HepG2 (cell line): ENCODE results near the gene MAPRE3. TPM values are rescaled to one million over a fixed set of nuclear protein-coding genes. Genes with fewer than 3 reads are reported as not detected.

Experiments used
- CENPX ChIP-seq: sonication (generic); formaldehyde crosslinking; IDR thresholded peaks from 2 replicates; pipeline ENCODE4 v1.9.0; 2021; ENCODE audit warnings: mild to moderate bottlenecking, missing genetic modification reagents, moderate library complexity
- FOXO1 ChIP-seq: sonication (generic); formaldehyde crosslinking; IDR thresholded peaks from 2 replicates; pipeline ENCODE4 v1.4.0; 2020; ENCODE audit warnings: missing genetic modification reagents
- HINFP ChIP-seq: sonication (generic); formaldehyde crosslinking; IDR thresholded peaks from 2 replicates; pipeline ENCODE4 v1.4.0; 2020; ENCODE audit warnings: low read depth, mild to moderate bottlenecking, missing genetic modification reagents
- KLF6 ChIP-seq: IDR thresholded peaks from 2 replicates; pipeline ENCODE4 v1.8.0; 2016; ENCODE audit warnings: missing biosample characterization, missing genetic modification reagents
- MTF1 ChIP-seq: sonication (generic); formaldehyde crosslinking; IDR thresholded peaks from 2 replicates; pipeline ENCODE4 v1.5.0; 2020; ENCODE audit warnings: missing genetic modification reagents
- NFIB ChIP-seq: sonication (generic); formaldehyde crosslinking; IDR thresholded peaks from 2 replicates; pipeline ENCODE4 v1.9.0; 2021; ENCODE audit warnings: missing genetic modification reagents, mild to moderate bottlenecking, borderline replicate concordance
- PHB2 ChIP-seq: fragments of 450-650 bp; IDR thresholded peaks from 2 replicates; pipeline ENCODE4 v1.6.1; 2018; ENCODE audit not compliant: partially characterized antibody
- RBAK ChIP-seq: sonication (generic); formaldehyde crosslinking; IDR thresholded peaks from 2 replicates; pipeline ENCODE4 v1.5.1; 2020; ENCODE audit warnings: mild to moderate bottlenecking, missing genetic modification reagents
- RFXAP ChIP-seq: sonication (generic); formaldehyde crosslinking; IDR thresholded peaks from 2 replicates; pipeline ENCODE4 v1.4.0; 2020; ENCODE audit warnings: missing genetic modification reagents, borderline replicate concordance
- RXRB ChIP-seq: IDR thresholded peaks from 2 replicates; pipeline ENCODE4 v1.6.1; 2016; ENCODE audit warnings: borderline replicate concordance, missing genetic modification reagents, missing compliant biosample characterization
- SIX1 ChIP-seq: sonication (generic); formaldehyde crosslinking; IDR thresholded peaks from 2 replicates; pipeline ENCODE4 v1.4.0; 2020; ENCODE audit warnings: missing genetic modification reagents, borderline replicate concordance
- SMC3 ChIP-seq: IDR thresholded peaks from 2 replicates; pipeline ENCODE4 v1.6.1; 2011; ENCODE audit warnings: low read length, improper control_type of control experiment
- SPEN ChIP-seq: sonication (generic); formaldehyde crosslinking; IDR thresholded peaks from 2 replicates; pipeline ENCODE4 v1.5.1; 2020; ENCODE audit warnings: low read depth, mild to moderate bottlenecking, missing genetic modification reagents
- THAP11 ChIP-seq: IDR thresholded peaks from 2 replicates; pipeline ENCODE4 v1.6.1; 2016; ENCODE audit warnings: missing biosample characterization, missing genetic modification reagents
- TRIM24 ChIP-seq: sonication (generic); formaldehyde crosslinking; IDR thresholded peaks from 2 replicates; pipeline ENCODE4 v1.8.0; 2022; ENCODE audit warnings: mild to moderate bottlenecking, missing genetic modification reagents
- ZFAT ChIP-seq: sonication (generic); formaldehyde crosslinking; conservative IDR thresholded peaks from 2 replicates; pipeline ENCODE4 v1.8.1; 2023; ENCODE audit warnings: missing genetic modification reagents, inconsistent platforms
- ZFP62 ChIP-seq: sonication (generic); formaldehyde crosslinking; IDR thresholded peaks from 2 replicates; pipeline ENCODE4 v1.4.0; 2020; ENCODE audit warnings: missing genetic modification reagents
- ZNF468 ChIP-seq: sonication (generic); formaldehyde crosslinking; IDR thresholded peaks from 2 replicates; pipeline ENCODE4 v1.8.0; 2022; ENCODE audit warnings: mild to moderate bottlenecking, moderate library complexity, missing genetic modification reagents
- ZNF556 ChIP-seq: sonication (generic); formaldehyde crosslinking; IDR thresholded peaks from 2 replicates; pipeline ENCODE4 v1.4.0; 2020; ENCODE audit warnings: mild to moderate bottlenecking, missing genetic modification reagents, borderline replicate concordance
- ZNF564 ChIP-seq: sonication (generic); formaldehyde crosslinking; IDR thresholded peaks from 2 replicates; pipeline ENCODE4 v1.8.1; 2023; ENCODE audit warnings: mild to moderate bottlenecking, missing genetic modification reagents
- ZSCAN21 ChIP-seq: sonication (generic); formaldehyde crosslinking; IDR thresholded peaks from 2 replicates; pipeline ENCODE4 v1.8.0; 2022; ENCODE audit warnings: mild to moderate bottlenecking, missing genetic modification reagents, moderate library complexity, borderline replicate concordance
- ZZZ3 ChIP-seq: sonication (generic); formaldehyde crosslinking; IDR thresholded peaks from 2 replicates; pipeline ENCODE4 v1.4.0; 2020; ENCODE audit warnings: missing genetic modification reagents, mild to moderate bottlenecking, borderline replicate concordance
- polyA plus RNA-seq, 8 experiments: library from polyadenylated mRNA; depleted of rRNA in 3 of 8; stranded (reverse) in 7 of 8; unstranded in 1 of 8; fragments of >200 nt; fragmentation: Illumina TruSeq in 4 of 8; extraction: Trizol in 4 of 8; gene quantifications; 2 replicates each; pipeline versions ENCODE4 v1.2.1 to v1.2.3, GENCODE V29; 2011 to 2016; ENCODE audit warnings: low read depth in 4 of 8, missing spikeins in 1 of 8, mixed read lengths in 1 of 8; ENCODE audit not compliant: insufficient read depth in 1 of 8
- total RNA-seq, 5 experiments: library from RNA; depleted of rRNA; stranded (reverse); fragments of >200 nt; fragmentation: Illumina TruSeq; extraction: Trizol; gene quantifications; 2 replicates each; pipeline ENCODE4 v1.2.3, GENCODE V29; 2016; ENCODE audit warnings: low read depth in 1 of 5
- TF ChIP-seq, protein P1 (sequence below): sonication (generic); formaldehyde crosslinking; IDR thresholded peaks from 2 replicates; pipeline ENCODE4 v1.5.0; 2020; ENCODE audit warnings: mild to moderate bottlenecking, missing genetic modification reagents
- TF ChIP-seq, protein P2 (sequence below): sonication (generic); formaldehyde crosslinking; IDR thresholded peaks from 2 replicates; pipeline ENCODE4 v1.8.0; 2022; ENCODE audit warnings: missing genetic modification reagents, mild to moderate bottlenecking, borderline replicate concordance

Gene MAPRE3
- total and polyA plus RNA-seq, 2 of the 13 experiments (the other 11 are each of a cell fraction or from before 2014, with no cell fraction given) = 0.31 to 0.91 TPM

DNA sequence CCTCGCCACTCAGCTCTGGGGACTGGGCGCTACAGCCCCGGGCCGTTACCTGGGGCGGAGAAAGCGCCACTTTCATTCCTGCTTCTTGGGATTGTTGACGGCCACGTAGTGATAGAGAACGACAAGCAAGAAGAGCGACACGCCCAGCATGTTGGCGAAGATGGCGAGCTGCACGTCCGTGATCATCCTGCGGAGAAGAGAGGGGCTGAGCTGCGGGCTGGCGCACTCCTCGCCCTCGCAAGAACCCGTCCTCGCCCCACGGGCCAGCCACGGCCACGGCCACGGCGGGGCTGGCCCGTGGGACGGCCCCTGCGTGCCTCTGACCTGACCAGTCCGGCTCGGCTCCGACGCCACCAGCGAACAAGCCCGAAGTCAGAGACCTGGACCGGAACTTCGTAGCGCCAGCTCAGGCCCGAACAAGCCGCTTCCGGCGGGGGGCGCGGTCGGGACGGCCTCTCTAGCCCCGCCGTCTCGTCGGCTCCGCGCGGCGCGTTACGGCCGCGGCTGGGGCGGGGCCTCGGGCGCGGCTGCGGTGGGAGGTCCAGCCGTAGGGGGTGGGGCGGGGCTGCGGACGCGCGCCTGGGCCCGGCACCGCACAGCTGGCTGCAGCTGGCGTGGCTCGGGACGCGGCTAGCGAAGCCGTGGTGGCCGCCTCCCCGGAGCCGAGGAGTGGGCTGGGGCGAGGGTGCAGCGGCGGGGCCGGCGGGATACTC, 101.0 kb downstream of the MAPRE3 start, which contains the start of gene OST4 (continued):
- no peak for TF ChIP-seq HINFP (CRISPR knock-in tag)
- TF ChIP-seq, protein P1, sequence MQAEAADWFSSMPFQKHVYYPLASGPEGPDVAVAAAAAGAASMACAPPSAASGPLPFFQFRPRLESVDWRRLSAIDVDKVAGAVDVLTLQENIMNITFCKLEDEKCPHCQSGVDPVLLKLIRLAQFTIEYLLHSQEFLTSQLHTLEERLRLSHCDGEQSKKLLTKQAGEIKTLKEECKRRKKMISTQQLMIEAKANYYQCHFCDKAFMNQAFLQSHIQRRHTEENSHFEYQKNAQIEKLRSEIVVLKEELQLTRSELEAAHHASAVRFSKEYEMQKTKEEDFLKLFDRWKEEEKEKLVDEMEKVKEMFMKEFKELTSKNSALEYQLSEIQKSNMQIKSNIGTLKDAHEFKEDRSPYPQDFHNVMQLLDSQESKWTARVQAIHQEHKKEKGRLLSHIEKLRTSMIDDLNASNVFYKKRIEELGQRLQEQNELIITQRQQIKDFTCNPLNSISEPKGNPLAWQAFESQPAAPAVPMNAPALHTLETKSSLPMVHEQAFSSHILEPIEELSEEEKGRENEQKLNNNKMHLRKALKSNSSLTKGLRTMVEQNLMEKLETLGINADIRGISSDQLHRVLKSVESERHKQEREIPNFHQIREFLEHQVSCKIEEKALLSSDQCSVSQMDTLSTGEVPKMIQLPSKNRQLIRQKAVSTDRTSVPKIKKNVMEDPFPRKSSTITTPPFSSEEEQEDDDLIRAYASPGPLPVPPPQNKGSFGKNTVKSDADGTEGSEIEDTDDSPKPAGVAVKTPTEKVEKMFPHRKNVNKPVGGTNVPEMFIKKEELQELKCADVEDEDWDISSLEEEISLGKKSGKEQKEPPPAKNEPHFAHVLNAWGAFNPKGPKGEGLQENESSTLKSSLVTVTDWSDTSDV (CRISPR knock-in tag) = peak; percentile 64; the same call in 1 of the 2 replicates
- TF ChIP-seq RFXAP (CRISPR knock-in tag) = peak; percentile 68; the same call in 1 of the 2 replicates
- no peak for TF ChIP-seq CENPX (CRISPR knock-in tag)
- TF ChIP-seq ZNF468 (CRISPR knock-in tag) = no peak
- TF ChIP-seq ZSCAN21 = peak; percentile 81
- TF ChIP-seq ZNF556 = no peak; the same call in 1 of the 2 replicates
- no peak for TF ChIP-seq PHB2
- TF ChIP-seq NFIB (CRISPR knock-in tag) = no peak
- TF ChIP-seq TRIM24 (CRISPR knock-in tag) = no peak
- no peak for TF ChIP-seq MTF1
- no peak for TF ChIP-seq RBAK (CRISPR knock-in tag)
- TF ChIP-seq ZFAT (CRISPR knock-in tag) = 0 out of 2 replicates have a peak, but pooled peaks have one; percentile 5
- TF ChIP-seq SIX1 (CRISPR knock-in tag) = no peak
- peak; percentile 52; the same call in 1 of the 2 replicates for TF ChIP-seq RXRB (CRISPR knock-in tag)
- TF ChIP-seq KLF6 (CRISPR knock-in tag) = peak; percentile 93; the same call in 1 of the 2 replicates
- no peak for TF ChIP-seq SMC3
- TF ChIP-seq ZNF564 = no peak
- TF ChIP-seq ZZZ3 (CRISPR knock-in tag) = no peak
- peak; percentile 46; the same call in 1 of the 2 replicates for TF ChIP-seq FOXO1 (CRISPR knock-in tag)
- TF ChIP-seq THAP11 = peak; percentile 96
- TF ChIP-seq, protein P2, sequence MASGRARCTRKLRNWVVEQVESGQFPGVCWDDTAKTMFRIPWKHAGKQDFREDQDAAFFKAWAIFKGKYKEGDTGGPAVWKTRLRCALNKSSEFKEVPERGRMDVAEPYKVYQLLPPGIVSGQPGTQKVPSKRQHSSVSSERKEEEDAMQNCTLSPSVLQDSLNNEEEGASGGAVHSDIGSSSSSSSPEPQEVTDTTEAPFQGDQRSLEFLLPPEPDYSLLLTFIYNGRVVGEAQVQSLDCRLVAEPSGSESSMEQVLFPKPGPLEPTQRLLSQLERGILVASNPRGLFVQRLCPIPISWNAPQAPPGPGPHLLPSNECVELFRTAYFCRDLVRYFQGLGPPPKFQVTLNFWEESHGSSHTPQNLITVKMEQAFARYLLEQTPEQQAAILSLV (CRISPR knock-in tag) = no peak; the same call in 1 of the 2 replicates
- 0 out of 2 replicates have a peak, but pooled peaks have one; percentile 44 for TF ChIP-seq ZFP62
- peak; percentile 95 for TF ChIP-seq SPEN (CRISPR knock-in tag)
